DOHH2 (cell line): Measurements from ENCODE around the gene SDR42E1.

Experiments
- CTCF ChIP-seq: fragments of 200-600 bp; sonication (generic); IDR thresholded peaks from one replicate; pipeline ENCODE4 v1.5.1; 2014; ENCODE audit warnings: antibody characterized with exemption, mild to moderate bottlenecking, low read depth, low read length; ENCODE audit not compliant: poor library complexity, severe bottlenecking
- EZH2phosphoT487 ChIP-seq: fragments of 200-600 bp; sonication (generic); IDR thresholded peaks from 2 replicates; pipeline ENCODE4 v1.6.1; 2017; ENCODE audit warnings: borderline replicate concordance, mild to moderate bottlenecking, antibody characterized with exemption, low read length, moderate library complexity, mixed read lengths

GRCh38 chr16:82047374-82047773 lies 36.1 kb upstream of the SDR42E1 start:
- TF ChIP-seq EZH2phosphoT487 (no peak), CTCF (no peak)
